HEK293 (cell line): ENCODE results near the gene INO80B.

Experiments
- KLF9 ChIP-seq: fragments of 450-650 bp; formaldehyde crosslinking; IDR thresholded peaks from 2 replicates; pipeline ENCODE4 v1.5.1; 2016; ENCODE audit warnings: missing biosample characterization, missing genetic modification characterization, low read depth
- OSR2 ChIP-seq: fragments of 450-650 bp; formaldehyde crosslinking; IDR thresholded peaks from 2 replicates; pipeline ENCODE4 v1.5.1; 2016; ENCODE audit warnings: missing biosample characterization, missing genetic modification characterization
- TRIM28 ChIP-seq: IDR thresholded peaks from 2 replicates; pipeline ENCODE4 v1.6.1; 2011; ENCODE audit warnings: low read length, control low read depth, borderline replicate concordance
- WT1 ChIP-seq: fragments of 450-650 bp; formaldehyde crosslinking; IDR thresholded peaks from 2 replicates; pipeline ENCODE4 v1.5.1; 2016; ENCODE audit warnings: missing biosample characterization, missing genetic modification characterization
- YY2 ChIP-seq: fragments of 450-650 bp; formaldehyde crosslinking; IDR thresholded peaks from 2 replicates; pipeline ENCODE4 v1.5.1; 2016; ENCODE audit warnings: missing biosample characterization, missing genetic modification characterization
- ZBTB1 ChIP-seq: fragments of 450-650 bp; formaldehyde crosslinking; IDR thresholded peaks from 2 replicates; pipeline ENCODE4 v1.5.1; 2016; ENCODE audit warnings: missing biosample characterization, missing genetic modification characterization
- ZBTB6 ChIP-seq: fragments of 450-650 bp; formaldehyde crosslinking; IDR thresholded peaks from 2 replicates; pipeline ENCODE4 v1.5.1; 2017; ENCODE audit warnings: missing biosample characterization, missing genetic modification characterization
- ZBTB8A ChIP-seq: fragments of 450-650 bp; formaldehyde crosslinking; IDR thresholded peaks from 2 replicates; pipeline ENCODE4 v1.5.1; 2016; ENCODE audit warnings: missing biosample characterization, missing genetic modification characterization
- ZFP3 ChIP-seq: fragments of 450-650 bp; formaldehyde crosslinking; IDR thresholded peaks from 2 replicates; pipeline ENCODE4 v1.5.1; 2016; ENCODE audit warnings: low read depth, missing biosample characterization, missing genetic modification characterization
- ZIC2 ChIP-seq: fragments of 450-650 bp; formaldehyde crosslinking; IDR thresholded peaks from 2 replicates; pipeline ENCODE4 v1.5.1; 2016; ENCODE audit warnings: missing biosample characterization, missing genetic modification characterization
- ZNF214 ChIP-seq: fragments of 450-650 bp; formaldehyde crosslinking; IDR thresholded peaks from 2 replicates; pipeline ENCODE4 v1.5.1; 2017; ENCODE audit warnings: missing biosample characterization, mild to moderate bottlenecking, missing genetic modification characterization, borderline replicate concordance
- ZNF221 ChIP-seq: fragments of 450-650 bp; formaldehyde crosslinking; IDR thresholded peaks from 2 replicates; pipeline ENCODE4 v1.5.1; 2017; ENCODE audit warnings: missing biosample characterization, missing genetic modification characterization, borderline replicate concordance
- ZNF274 ChIP-seq, 2 experiments: fragments of 200-500 bp in 1 of 2; fragments of 450-650 bp in 1 of 2; sonication (Bioruptor generic) in 1 of 2; formaldehyde crosslinking in 1 of 2; IDR thresholded peaks; 2 replicates each; pipeline versions ENCODE4 v1.5.1 to v1.6.1; 2014 to 2016; ENCODE audit warnings: borderline replicate concordance in 1 of 2, inconsistent platforms in 1 of 2, low read length in 1 of 2, missing biosample characterization in 1 of 2, missing genetic modification characterization in 1 of 2
- ZNF280D ChIP-seq: fragments of 450-650 bp; formaldehyde crosslinking; IDR thresholded peaks from 2 replicates; pipeline ENCODE4 v1.5.1; 2016; ENCODE audit warnings: missing biosample characterization, missing genetic modification characterization
- ZNF302 ChIP-seq: fragments of 450-650 bp; formaldehyde crosslinking; IDR thresholded peaks from 2 replicates; pipeline ENCODE4 v1.5.1; 2016; ENCODE audit warnings: missing biosample characterization, missing genetic modification characterization, low read depth
- ZNF350 ChIP-seq: fragments of 450-650 bp; formaldehyde crosslinking; IDR thresholded peaks from 2 replicates; pipeline ENCODE4 v1.5.0; 2017; ENCODE audit warnings: missing biosample characterization, mild to moderate bottlenecking, missing genetic modification characterization
- ZNF404 ChIP-seq: fragments of 450-650 bp; formaldehyde crosslinking; IDR thresholded peaks from 2 replicates; pipeline ENCODE4 v1.5.1; 2017; ENCODE audit warnings: missing biosample characterization, missing genetic modification characterization
- ZNF521 ChIP-seq: fragments of 450-650 bp; formaldehyde crosslinking; IDR thresholded peaks from 2 replicates; pipeline ENCODE4 v1.5.1; 2017; ENCODE audit warnings: missing biosample characterization, mild to moderate bottlenecking, missing genetic modification characterization
- ZNF549 ChIP-seq: fragments of 450-650 bp; IDR thresholded peaks from 2 replicates; pipeline ENCODE4 v1.5.1; 2018; ENCODE audit warnings: missing biosample characterization, missing genetic modification characterization, mild to moderate bottlenecking, inconsistent platforms, moderate library complexity
- ZNF561 ChIP-seq: fragments of 450-650 bp; IDR thresholded peaks from 2 replicates; pipeline ENCODE4 v1.5.1; 2018; ENCODE audit warnings: missing biosample characterization, missing genetic modification characterization, borderline replicate concordance
- ZNF571 ChIP-seq: fragments of 450-650 bp; formaldehyde crosslinking; IDR thresholded peaks from 2 replicates; pipeline ENCODE4 v1.5.0; 2017; ENCODE audit warnings: missing biosample characterization, missing genetic modification characterization
- ZNF585B ChIP-seq: fragments of 450-650 bp; formaldehyde crosslinking; IDR thresholded peaks from 2 replicates; pipeline ENCODE4 v1.5.1; 2016; ENCODE audit warnings: missing biosample characterization, missing genetic modification characterization
- ZNF626 ChIP-seq: fragments of 450-650 bp; sonication (Bioruptor Pico); formaldehyde crosslinking; IDR thresholded peaks from 2 replicates; pipeline ENCODE4 v1.5.1; 2018; ENCODE audit warnings: missing biosample characterization, missing genetic modification characterization, inconsistent platforms
- ZNF645 ChIP-seq: fragments of 450-650 bp; formaldehyde crosslinking; IDR thresholded peaks from 2 replicates; pipeline ENCODE4; 2016; ENCODE audit warnings: missing biosample characterization, missing genetic modification characterization
- ZNF660 ChIP-seq: fragments of 450-650 bp; IDR thresholded peaks from 2 replicates; pipeline ENCODE4 v1.5.1; 2018; ENCODE audit warnings: missing biosample characterization, mild to moderate bottlenecking, missing genetic modification characterization
- ZNF76 ChIP-seq: fragments of 450-650 bp; formaldehyde crosslinking; IDR thresholded peaks from 2 replicates; pipeline ENCODE4; 2016; ENCODE audit warnings: low read depth, missing biosample characterization, missing genetic modification characterization, borderline replicate concordance
- ZNF768 ChIP-seq: fragments of 450-650 bp; formaldehyde crosslinking; IDR thresholded peaks from 2 replicates; pipeline ENCODE4 v1.5.1; 2018; ENCODE audit warnings: missing biosample characterization, mild to moderate bottlenecking, missing genetic modification characterization
- ZNF777 ChIP-seq: fragments of 450-650 bp; formaldehyde crosslinking; IDR thresholded peaks from 2 replicates; pipeline ENCODE4 v1.5.1; 2017; ENCODE audit warnings: missing biosample characterization, missing genetic modification characterization, borderline replicate concordance
- ZNF830 ChIP-seq: fragments of 450-650 bp; IDR thresholded peaks from 2 replicates; pipeline ENCODE4 v1.5.0; 2018; ENCODE audit warnings: missing biosample characterization, missing genetic modification characterization, low read depth, mild to moderate bottlenecking, moderate library complexity
- ZSCAN30 ChIP-seq: fragments of 450-650 bp; IDR thresholded peaks from 2 replicates; pipeline ENCODE4 v1.5.1; 2018; ENCODE audit warnings: missing biosample characterization, mild to moderate bottlenecking, missing genetic modification characterization, moderate library complexity
- ZSCAN5A ChIP-seq: fragments of 450-650 bp; formaldehyde crosslinking; IDR thresholded peaks from 2 replicates; pipeline ENCODE4 v1.5.1; 2016; ENCODE audit warnings: missing biosample characterization, missing genetic modification characterization
- ZXDB ChIP-seq: fragments of 450-650 bp; formaldehyde crosslinking; IDR thresholded peaks from 2 replicates; pipeline ENCODE4 v1.5.1; 2016; ENCODE audit warnings: missing biosample characterization, missing genetic modification characterization

INO80B gene

GRCh38 chr2:74440378-74441169 is 14.3 kb upstream of the INO80B start (continued):
- TF ChIP-seq ZBTB6: 0 out of 2 replicates have a peak, but pooled peaks have one; percentile 2
- no peak for TF ChIP-seq ZNF280D
- no peak for TF ChIP-seq ZNF274 (IDR thresholded peaks at IDR 0.05; ENCODE audit: low read length)
- TF ChIP-seq ZNF274 (tag by site-specific recombination; IDR thresholded peaks at IDR 0.05; ENCODE audit: borderline replicate concordance): no peak
- TF ChIP-seq ZNF214 (tag by site-specific recombination): no peak
- no peak for TF ChIP-seq ZNF221 (tag by site-specific recombination)
- peak; percentile 30; the same call in 1 of the 2 replicates for TF ChIP-seq ZIC2
- TF ChIP-seq ZNF76 (tag by site-specific recombination): no peak
- no peak for TF ChIP-seq ZNF830 (tag by site-specific recombination)
- TF ChIP-seq ZNF626 (tag by site-specific recombination): no peak
- peak; percentile 79; the same call in 1 of the 2 replicates for TF ChIP-seq ZNF561 (tag by site-specific recombination)
- no peak for TF ChIP-seq ZBTB1 (tag by site-specific recombination)
- TF ChIP-seq ZSCAN5A (tag by site-specific recombination): no peak
- peak; percentile 91 for TF ChIP-seq ZXDB (tag by site-specific recombination)
- TF ChIP-seq ZNF549 (tag by site-specific recombination): no peak
- TF ChIP-seq TRIM28: 0 out of 2 replicates have a peak, but pooled peaks have one; percentile 21
- peak; percentile 51; the same call in 1 of the 2 replicates for TF ChIP-seq KLF9 (tag by site-specific recombination)
- TF ChIP-seq ZNF571 (tag by site-specific recombination): no peak
- TF ChIP-seq ZNF302: no peak
- no peak for TF ChIP-seq ZNF645 (tag by site-specific recombination)
- peak; percentile 70 for TF ChIP-seq ZBTB8A (tag by site-specific recombination)
- no peak for TF ChIP-seq ZFP3 (tag by site-specific recombination)
- no peak for TF ChIP-seq WT1 (tag by site-specific recombination)
- no peak for TF ChIP-seq YY2 (tag by site-specific recombination)
- no peak for TF ChIP-seq ZNF350 (tag by site-specific recombination)
- no peak for TF ChIP-seq ZNF777 (tag by site-specific recombination)
- TF ChIP-seq ZNF585B: no peak
- no peak for TF ChIP-seq OSR2 (tag by site-specific recombination)
- TF ChIP-seq ZNF660 (tag by site-specific recombination): 0 out of 2 replicates have a peak, but pooled peaks have one; percentile 39
- no peak for TF ChIP-seq ZNF768 (tag by site-specific recombination)
- TF ChIP-seq ZNF404 (tag by site-specific recombination): no peak
- TF ChIP-seq ZNF521: no peak
- TF ChIP-seq ZSCAN30 (tag by site-specific recombination): 0 out of 2 replicates have a peak, but pooled peaks have one; percentile 33
